ENCODE measurements around the gene CHRNA4. TPM values are rescaled to one million over a fixed set of nuclear protein-coding genes. Genes with fewer than 3 reads are reported as not detected.

The CHRNA4 gene
- total and polyA plus RNA-seq, 2 donors (not counting 1 experiment from before 2014, with no cell fraction given), result not detected

- no peaks in the 10 kb centered on the region for H3K9me3 ChIP-seq (ENCODE audit: control insufficient read depth, insufficient read depth, low read depth, low read length)
- no peaks in the 10 kb centered on the region for H3K4me1 ChIP-seq (ENCODE audit: control insufficient read depth, extremely low read depth, insufficient read depth, low read length)
- H3K79me2 ChIP-seq (ENCODE audit: control insufficient read depth, insufficient read depth, low read length), result no peaks in the 10 kb centered on the region
- no peaks in the 10 kb centered on the region for H3K36me3 ChIP-seq (ENCODE audit: control insufficient read depth, insufficient read depth, low read length)
- DNase-seq (ENCODE audit: low read depth in 2 of 2), result no peak
- H3K4me2 ChIP-seq (ENCODE audit: extremely low read depth, insufficient read depth, low read length), result no peak overlapping the region
- H3K9ac ChIP-seq (ENCODE audit: insufficient read depth, low read length), result no peak overlapping the region
- no peaks in the 10 kb centered on the region for H3K27me3 ChIP-seq (ENCODE audit: control insufficient read depth, insufficient read depth, low read length)
- H2AFZ ChIP-seq (ENCODE audit: low read length), result no peak overlapping the region
- TF ChIP-seq CTCF (conservative IDR thresholded peaks at IDR 0.05 in 1 of 2, IDR thresholded peaks at IDR 0.05 in 1 of 2; ENCODE audit: low read depth in 1 of 2, low read length in 2 of 2) (no peak), EZH2 (IDR thresholded peaks at IDR 0.05; ENCODE audit: low read length, missing control alignments) (no peak)
- no peak overlapping the region for H3K4me3 ChIP-seq (replicated peaks in 1 of 4; ENCODE audit: control extremely low read depth in 1 of 4, insufficient read depth in 1 of 4, low read depth in 3 of 4, low read length in 4 of 4)
- H3K27ac ChIP-seq (ENCODE audit: insufficient read depth, low read length), result no peak overlapping the region
- H4K20me1 ChIP-seq (ENCODE audit: control insufficient read depth, extremely low read depth, insufficient read depth, low read length), result no peaks in the 10 kb centered on the region
Measured at GRCh38 chr20:63406011-63406410, 44.9 kb upstream of the CHRNA4 start.

- H4K20me1 ChIP-seq (ENCODE audit: control insufficient read depth, extremely low read depth, insufficient read depth, low read length), result no peaks in the 10 kb centered on the region
- no peak overlapping the region for H3K4me3 ChIP-seq (replicated peaks in 1 of 4; ENCODE audit: control extremely low read depth in 1 of 4, insufficient read depth in 1 of 4, low read depth in 3 of 4, low read length in 4 of 4)
- no peak overlapping the region for H3K9ac ChIP-seq (ENCODE audit: insufficient read depth, low read length)
- no peaks in the 10 kb centered on the region for H3K79me2 ChIP-seq (ENCODE audit: control insufficient read depth, insufficient read depth, low read length)
- H3K4me2 ChIP-seq (ENCODE audit: extremely low read depth, insufficient read depth, low read length), result no peak overlapping the region
- no peak for DNase-seq (ENCODE audit: low read depth in 2 of 2)
- H3K4me1 ChIP-seq (ENCODE audit: control insufficient read depth, extremely low read depth, insufficient read depth, low read length), result no peaks in the 10 kb centered on the region
- TF ChIP-seq CTCF (conservative IDR thresholded peaks at IDR 0.05 in 1 of 2, IDR thresholded peaks at IDR 0.05 in 1 of 2; ENCODE audit: low read depth in 1 of 2, low read length in 2 of 2), result no peak
- TF ChIP-seq EZH2 (IDR thresholded peaks at IDR 0.05; ENCODE audit: low read length, missing control alignments), result no peak
- no peaks in the 10 kb centered on the region for H3K27me3 ChIP-seq (ENCODE audit: control insufficient read depth, insufficient read depth, low read length)
- H3K9me3 ChIP-seq (ENCODE audit: control insufficient read depth, insufficient read depth, low read depth, low read length), result no peaks in the 10 kb centered on the region
- no peaks in the 10 kb centered on the region for H3K36me3 ChIP-seq (ENCODE audit: control insufficient read depth, insufficient read depth, low read length)
- no peak overlapping the region for H3K27ac ChIP-seq (ENCODE audit: insufficient read depth, low read length)
- H2AFZ ChIP-seq (ENCODE audit: low read length), result no peak overlapping the region
Measured at GRCh38 chr20:63405102-63405730, 44.1 kb upstream of the CHRNA4 start.

DNA sequence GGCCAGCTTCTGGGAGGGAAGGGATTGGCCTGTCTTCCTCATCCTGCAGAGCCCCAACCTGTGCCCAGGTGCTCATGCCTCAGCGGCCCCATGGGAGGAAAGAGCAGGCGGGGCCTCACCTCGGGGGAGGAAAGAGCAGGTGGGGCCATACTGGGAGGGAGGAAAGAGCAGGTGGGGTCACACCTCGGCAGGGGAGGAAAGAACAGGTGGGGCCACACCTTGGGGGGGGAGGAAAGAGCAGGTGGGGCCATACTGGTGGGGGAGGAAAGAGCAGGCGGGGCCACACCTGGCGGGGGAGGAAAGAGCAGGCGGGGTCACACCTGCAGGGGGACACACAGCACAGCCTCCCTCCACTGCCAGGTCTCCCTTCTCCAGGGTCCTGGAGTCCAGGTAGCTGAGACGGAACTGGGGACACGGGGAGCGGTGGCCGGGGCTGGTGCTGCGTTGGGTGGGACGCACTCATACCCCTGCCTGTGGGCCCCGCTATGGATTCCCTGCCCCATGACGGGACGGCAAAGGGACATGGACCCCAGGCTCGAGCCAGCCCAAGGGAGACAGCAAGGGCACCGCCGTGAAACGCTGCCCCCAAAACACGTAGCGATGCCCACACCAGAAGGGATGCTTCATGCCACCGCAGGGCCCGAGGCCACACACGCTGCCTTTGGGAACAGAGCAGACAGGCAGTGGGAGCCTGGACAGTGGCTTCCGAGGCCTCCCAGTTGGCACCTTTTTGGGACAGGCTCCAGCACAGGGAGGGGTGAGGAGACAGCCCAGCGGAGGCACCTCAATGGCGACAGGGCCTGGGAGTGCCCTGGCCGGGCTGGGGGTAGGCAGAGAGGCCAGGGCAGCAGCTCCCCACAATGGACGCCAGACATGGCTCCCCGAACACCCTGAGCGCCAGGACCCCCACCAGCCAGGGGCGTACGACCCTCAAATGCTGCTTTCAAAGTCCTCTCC, 43.3 kb upstream of the CHRNA4 start:
- H3K4me3 ChIP-seq (replicated peaks in 1 of 4; ENCODE audit: control extremely low read depth in 1 of 4, insufficient read depth in 1 of 4, low read depth in 3 of 4, low read length in 4 of 4), result no peak overlapping the region
- H3K27ac ChIP-seq (ENCODE audit: insufficient read depth, low read length), result no peak overlapping the region
- no peaks in the 10 kb centered on the region for H3K79me2 ChIP-seq (ENCODE audit: control insufficient read depth, insufficient read depth, low read length)
- no peaks in the 10 kb centered on the region for H4K20me1 ChIP-seq (ENCODE audit: control insufficient read depth, extremely low read depth, insufficient read depth, low read length)
- no peak overlapping the region for H2AFZ ChIP-seq (ENCODE audit: low read length)
- no peaks in the 10 kb centered on the region for H3K27me3 ChIP-seq (ENCODE audit: control insufficient read depth, insufficient read depth, low read length)
- no peaks in the 10 kb centered on the region for H3K36me3 ChIP-seq (ENCODE audit: control insufficient read depth, insufficient read depth, low read length)
- H3K4me2 ChIP-seq (ENCODE audit: extremely low read depth, insufficient read depth, low read length), result no peak overlapping the region
- H3K9ac ChIP-seq (ENCODE audit: insufficient read depth, low read length), result no peak overlapping the region
- H3K9me3 ChIP-seq (ENCODE audit: control insufficient read depth, insufficient read depth, low read depth, low read length), result no peaks in the 10 kb centered on the region
- TF ChIP-seq EZH2 (IDR thresholded peaks at IDR 0.05; ENCODE audit: low read length, missing control alignments) (no peak), CTCF (conservative IDR thresholded peaks at IDR 0.05 in 1 of 2, IDR thresholded peaks at IDR 0.05 in 1 of 2; ENCODE audit: low read depth in 1 of 2, low read length in 2 of 2) (no peak)
- DNase-seq (ENCODE audit: low read depth in 2 of 2), result no peak
- no peaks in the 10 kb centered on the region for H3K4me1 ChIP-seq (ENCODE audit: control insufficient read depth, extremely low read depth, insufficient read depth, low read length)

Data from fibroblast of lung (primary cell).